MM.1S (cell line): ENCODE measurements around the gene ANKS6.

Experiments
- EZH2 ChIP-seq: fragments of 300-600 bp; sonication (generic); optimal IDR thresholded peaks from 2 replicates; pipeline ENCODE3; 2017; ENCODE audit warnings: low read depth, mild to moderate bottlenecking, antibody characterized with exemption, low read length, mixed read lengths
- EZH2phosphoT487 ChIP-seq: fragments of 300-600 bp; sonication (generic); IDR thresholded peaks from 2 replicates; pipeline ENCODE4 v1.6.1; 2018; ENCODE audit warnings: antibody characterized with exemption, low read length
- TF ChIP-seq, protein P1 (sequence below): fragments of 300-600 bp; sonication (generic); IDR thresholded peaks from 2 replicates; pipeline ENCODE4 v1.5.1; 2016; ENCODE audit warnings: antibody characterized with exemption, low read length, mixed read lengths

DNA sequence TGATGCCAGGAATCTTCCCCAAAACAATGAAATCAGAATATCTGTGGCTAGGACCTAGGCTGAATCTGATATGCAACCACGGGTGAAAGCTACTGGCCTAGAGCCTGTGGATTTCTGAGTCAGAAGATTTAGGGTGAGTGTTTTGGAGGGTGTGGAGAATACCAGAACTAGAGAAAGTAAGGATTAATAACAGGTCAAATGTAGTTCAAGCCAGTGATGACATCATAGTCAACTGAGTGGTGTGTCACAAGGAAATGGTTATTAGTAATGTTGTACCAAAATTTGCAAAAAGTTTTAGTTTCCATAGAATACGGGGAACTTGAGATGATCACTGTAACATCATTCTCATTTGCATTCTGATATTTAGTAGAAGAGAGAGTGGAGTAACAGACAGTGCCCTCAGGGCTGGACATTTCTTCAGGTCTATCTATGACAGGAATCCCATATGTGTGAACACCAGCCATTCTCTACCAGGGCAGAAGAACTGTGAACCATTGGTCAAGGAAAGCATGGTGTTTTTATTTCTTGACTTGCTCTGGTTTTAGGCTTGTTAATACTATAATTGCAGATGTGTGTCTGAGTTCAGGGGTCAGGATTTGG, 14.8 kb upstream of the ANKS6 start:
- TF ChIP-seq, protein P1, sequence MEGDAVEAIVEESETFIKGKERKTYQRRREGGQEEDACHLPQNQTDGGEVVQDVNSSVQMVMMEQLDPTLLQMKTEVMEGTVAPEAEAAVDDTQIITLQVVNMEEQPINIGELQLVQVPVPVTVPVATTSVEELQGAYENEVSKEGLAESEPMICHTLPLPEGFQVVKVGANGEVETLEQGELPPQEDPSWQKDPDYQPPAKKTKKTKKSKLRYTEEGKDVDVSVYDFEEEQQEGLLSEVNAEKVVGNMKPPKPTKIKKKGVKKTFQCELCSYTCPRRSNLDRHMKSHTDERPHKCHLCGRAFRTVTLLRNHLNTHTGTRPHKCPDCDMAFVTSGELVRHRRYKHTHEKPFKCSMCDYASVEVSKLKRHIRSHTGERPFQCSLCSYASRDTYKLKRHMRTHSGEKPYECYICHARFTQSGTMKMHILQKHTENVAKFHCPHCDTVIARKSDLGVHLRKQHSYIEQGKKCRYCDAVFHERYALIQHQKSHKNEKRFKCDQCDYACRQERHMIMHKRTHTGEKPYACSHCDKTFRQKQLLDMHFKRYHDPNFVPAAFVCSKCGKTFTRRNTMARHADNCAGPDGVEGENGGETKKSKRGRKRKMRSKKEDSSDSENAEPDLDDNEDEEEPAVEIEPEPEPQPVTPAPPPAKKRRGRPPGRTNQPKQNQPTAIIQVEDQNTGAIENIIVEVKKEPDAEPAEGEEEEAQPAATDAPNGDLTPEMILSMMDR: no peak
- TF ChIP-seq EZH2 (no peak), EZH2phosphoT487 (no peak)
